ENCODE data around the gene SEMA7A. TPM values are rescaled to one million over a fixed set of nuclear protein-coding genes. Genes with fewer than 3 reads are reported as not detected.

Gene SEMA7A
- polyA plus RNA-seq, 1 of the 3 experiments (the other 2 are of a cell fraction) = 1.3 TPM

- DNase-seq = no peak
- WGBS (ENCODE audit: low lambda C conversion rate) = 89% methylated on average over 17 of the region's 20 CpGs
- Histone ChIP-seq H3K27ac (ENCODE audit: low read depth in 2 of 2, low read length in 1 of 2) (no peak overlapping the region), H3K4me3 (ENCODE audit: low read depth in 2 of 2, low read length in 1 of 2) (no peak overlapping the region), H3K9ac (no peak overlapping the region), H3F3A (replicated peaks; ENCODE audit: insufficient read depth) (no peaks in the 10 kb centered on the region), H3K4me1 (ENCODE audit: control insufficient read depth in 1 of 2, insufficient read depth in 2 of 2, low read depth in 1 of 2, low read length in 1 of 2) (peaks cover 21 to 34% of the 10 kb centered on the region in 2 experiments; a peak in 3 of 4 replicates), H3K79me2 (ENCODE audit: insufficient read depth) (no peaks in the 10 kb centered on the region), H4K20me1 (ENCODE audit: insufficient read depth) (no peaks in the 10 kb centered on the region), H3K36me3 (replicated peaks in 1 of 2; ENCODE audit: control insufficient read depth in 1 of 2, insufficient read depth in 2 of 2, low read length in 1 of 2) (no peaks in the 10 kb centered on the region), H2AFZ (ENCODE audit: low read depth) (no peak overlapping the region), H3K27me3 (ENCODE audit: insufficient read depth) (no peaks in the 10 kb centered on the region), H3K4me2 (no peak overlapping the region), H3K9me3 (no peaks in the 10 kb centered on the region), H3K9me2 (no peaks in the 10 kb centered on the region)
- TF ChIP-seq RFX5 (IDR thresholded peaks at IDR 0.05; ENCODE audit: low read length) (no peak), PBX3 (IDR thresholded peaks at IDR 0.05) (no peak), ELF1 (IDR thresholded peaks at IDR 0.05) (no peak), TAF1 (IDR thresholded peaks at IDR 0.05; ENCODE audit: borderline replicate concordance, low read depth, low read length) (no peak), NFIC (IDR thresholded peaks at IDR 0.05; ENCODE audit: borderline replicate concordance) (no peak), MEF2A (IDR thresholded peaks at IDR 0.05; ENCODE audit: borderline replicate concordance, low read depth) (no peak), CTCF (IDR thresholded peaks at IDR 0.05) (no peak), FOSL2 (IDR thresholded peaks at IDR 0.05; ENCODE audit: borderline replicate concordance, low read depth) (no peak), FOXM1 (IDR thresholded peaks at IDR 0.05; ENCODE audit: low read depth) (no peak), TEAD4 (IDR thresholded peaks at IDR 0.05; ENCODE audit: borderline replicate concordance, insufficient read depth) (no peak), TCF12 (IDR thresholded peaks at IDR 0.05) (no peak), NRF1 (IDR thresholded peaks at IDR 0.05; ENCODE audit: low read depth, low read length) (no peak)
- TF ChIP-seq, protein P1, sequence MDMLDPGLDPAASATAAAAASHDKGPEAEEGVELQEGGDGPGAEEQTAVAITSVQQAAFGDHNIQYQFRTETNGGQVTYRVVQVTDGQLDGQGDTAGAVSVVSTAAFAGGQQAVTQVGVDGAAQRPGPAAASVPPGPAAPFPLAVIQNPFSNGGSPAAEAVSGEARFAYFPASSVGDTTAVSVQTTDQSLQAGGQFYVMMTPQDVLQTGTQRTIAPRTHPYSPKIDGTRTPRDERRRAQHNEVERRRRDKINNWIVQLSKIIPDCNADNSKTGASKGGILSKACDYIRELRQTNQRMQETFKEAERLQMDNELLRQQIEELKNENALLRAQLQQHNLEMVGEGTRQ (IDR thresholded peaks at IDR 0.05; ENCODE audit: borderline replicate concordance, low read depth, low read length) = no peak
- POLR2A ChIA-PET = interaction anchor here (1.3 kb wide), 1 partner anchor 12 kb away, joined by 3 read pairs; no protein-coding TSS in a partner anchor
- CTCF ChIA-PET = interaction anchor here (0.6 to 2.4 kb wide), 2 partner anchors 39 to 48 kb away, joined by 3 to 12 read pairs; no protein-coding TSS in a partner anchor
These were observed 12.2 kb downstream of the SEMA7A start for GRCh38 chr15:74421302-74422245.
